HG02973 (cell line): Measurements from ENCODE around the gene PRKN.

Experiments
- ATAC-seq: cut with Tn5 transposase; IDR thresholded peaks from one replicate; pipeline ENCODE4 v1.9.1; 2021; ENCODE audit warnings: moderate library complexity; ENCODE audit not compliant: unreplicated experiment

PRKN gene

DNA sequence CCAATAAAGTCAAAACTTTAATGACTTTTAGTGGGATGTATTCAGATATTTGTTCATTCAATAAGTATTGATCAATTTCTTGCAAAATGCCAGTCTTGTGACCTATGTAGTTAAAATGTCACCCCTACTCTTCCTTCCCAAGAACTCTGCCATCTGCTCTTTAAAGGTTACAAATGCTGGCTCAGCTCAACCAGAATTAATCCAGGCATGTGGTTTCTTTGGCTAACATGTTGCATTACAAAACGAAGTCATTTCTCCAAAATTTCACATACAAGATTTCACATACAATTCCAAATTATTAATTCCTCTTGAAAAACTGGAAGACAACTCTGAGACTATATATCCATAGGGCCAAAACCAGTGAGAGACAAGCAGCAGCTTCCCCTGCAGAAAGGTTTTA, 395.7 kb downstream of the PRKN start:
- ATAC-seq, result no peak

DNA sequence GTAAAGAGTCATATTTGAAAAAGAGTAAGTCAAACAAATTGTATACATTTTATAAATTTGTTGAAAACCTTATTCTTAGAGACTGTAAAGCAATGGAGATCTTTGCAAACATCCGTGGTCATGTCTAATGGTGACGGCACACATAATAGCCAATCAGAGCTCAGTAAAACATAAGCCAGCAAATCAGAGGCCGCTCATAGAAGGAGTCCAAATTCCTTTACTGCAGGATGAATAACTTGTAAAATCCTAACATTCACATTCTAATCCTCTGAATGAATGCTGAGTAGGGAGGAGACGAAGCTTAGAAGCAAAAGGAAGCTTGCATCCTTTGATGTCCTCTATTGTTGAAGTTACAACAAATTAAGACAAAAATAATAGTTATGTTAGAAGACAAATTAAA, 401.7 kb downstream of the PRKN start:
- ATAC-seq, result no peak

DNA sequence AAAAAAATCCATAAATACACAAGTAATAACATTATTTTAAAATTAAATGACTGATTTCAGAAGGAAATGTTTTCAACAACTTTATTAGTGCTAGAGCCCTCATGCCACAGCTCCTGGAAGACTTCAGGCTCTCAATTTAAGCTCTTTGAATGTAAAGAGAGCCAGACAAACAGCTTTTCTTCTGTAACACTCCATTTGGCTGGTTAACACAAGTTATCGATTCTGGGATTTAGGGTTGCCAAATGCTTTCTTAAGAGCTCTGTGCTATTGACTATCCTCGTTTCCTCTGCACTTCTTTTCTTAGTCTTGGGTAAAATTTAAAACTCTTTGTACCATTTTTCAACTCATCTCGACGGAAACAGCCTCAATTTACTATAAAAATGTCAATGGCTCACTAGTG, 402.5 kb downstream of the PRKN start:
- ATAC-seq, result no peak

DNA sequence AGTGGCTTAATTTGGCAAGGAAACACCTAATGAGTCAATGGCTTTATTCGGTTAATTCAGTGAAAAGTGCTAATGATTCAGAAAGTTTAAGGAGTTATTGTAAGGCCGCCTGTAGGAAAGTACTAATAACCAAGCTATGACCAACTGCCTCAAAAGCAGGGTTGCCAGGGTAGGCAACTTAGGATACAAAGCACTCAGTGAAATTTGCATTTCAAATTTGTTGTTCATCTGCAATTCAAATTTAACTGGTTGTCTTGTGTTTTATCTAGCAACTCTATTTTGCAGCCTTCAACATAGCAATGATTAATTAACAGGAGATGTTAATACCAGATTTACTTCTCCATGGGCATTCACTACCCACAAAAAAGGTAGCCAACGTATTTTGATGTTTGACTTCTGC, 412.3 kb downstream of the PRKN start:
- no peak for ATAC-seq

DNA sequence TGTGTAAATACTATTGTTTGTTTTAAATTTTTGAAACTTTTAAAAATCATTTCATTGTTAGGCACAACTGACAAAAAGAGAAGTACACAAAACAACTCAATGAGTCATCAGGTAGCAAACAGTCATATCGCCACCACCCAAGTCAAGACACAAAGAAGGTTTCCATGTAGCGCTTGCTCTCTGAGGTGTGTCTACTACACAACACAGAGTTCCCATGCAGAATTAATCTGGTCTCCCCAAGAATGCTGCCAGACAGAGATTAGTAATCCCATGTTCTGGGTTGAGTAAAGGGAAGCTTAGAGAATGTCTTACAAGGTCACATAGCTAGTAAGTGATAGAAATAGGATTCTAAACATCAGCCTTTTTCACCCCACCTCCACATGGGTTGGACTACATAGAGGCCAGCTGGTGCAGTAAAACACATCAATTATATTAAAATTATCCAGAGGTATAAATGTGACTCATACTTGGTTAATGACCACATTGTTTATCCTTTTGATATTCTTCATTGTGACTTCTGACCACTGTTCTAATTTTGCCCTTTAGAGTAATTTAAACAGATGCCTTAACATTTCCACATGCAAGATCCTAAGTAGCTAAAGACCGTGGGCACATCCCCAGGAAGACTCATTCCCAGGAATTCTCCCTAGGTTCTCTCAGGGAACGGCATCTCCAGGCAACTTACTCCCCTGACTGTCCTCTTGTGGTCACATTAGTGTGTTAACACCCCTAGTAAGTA, 413.5 kb downstream of the PRKN start:
- ATAC-seq, result no peak

DNA sequence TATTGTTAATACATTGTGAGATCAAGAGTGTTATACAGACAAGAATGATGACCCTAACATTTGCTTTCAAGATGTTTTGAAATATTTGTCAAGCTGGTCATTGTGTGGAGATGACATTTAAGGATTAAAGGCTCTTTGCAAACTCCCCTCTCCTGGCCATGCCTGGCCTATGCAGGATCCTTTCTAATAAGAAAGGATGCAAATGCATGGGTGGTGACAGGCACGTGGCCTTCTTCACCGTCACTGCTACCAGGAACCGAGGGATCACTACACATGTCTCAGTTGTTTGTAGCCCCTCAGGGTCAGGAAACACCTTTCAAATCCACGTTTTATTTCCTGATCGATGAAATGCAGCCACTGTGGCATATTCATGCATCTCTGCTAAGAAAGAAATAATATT, 419.7 kb downstream of the PRKN start:
- no peak for ATAC-seq

DNA sequence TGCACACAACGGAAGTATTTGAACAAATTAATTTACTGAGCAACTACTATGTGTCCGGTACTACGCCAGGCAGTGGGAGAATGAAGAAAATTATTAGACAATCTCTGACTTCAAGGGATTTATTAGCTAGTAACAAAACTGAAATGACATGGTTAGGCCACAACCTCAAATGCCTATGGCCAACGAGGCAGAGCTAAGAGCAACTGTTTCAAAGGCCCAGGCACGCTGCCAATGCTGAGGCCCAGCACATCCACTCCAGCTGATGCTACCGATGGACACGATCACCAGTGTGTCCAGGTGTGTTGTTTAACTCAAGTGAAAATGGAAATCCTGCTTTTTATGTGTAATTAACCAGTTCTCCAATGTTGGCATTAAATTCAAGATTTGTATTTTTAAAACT, 420.9 kb downstream of the PRKN start:
- ATAC-seq, result no peak

DNA sequence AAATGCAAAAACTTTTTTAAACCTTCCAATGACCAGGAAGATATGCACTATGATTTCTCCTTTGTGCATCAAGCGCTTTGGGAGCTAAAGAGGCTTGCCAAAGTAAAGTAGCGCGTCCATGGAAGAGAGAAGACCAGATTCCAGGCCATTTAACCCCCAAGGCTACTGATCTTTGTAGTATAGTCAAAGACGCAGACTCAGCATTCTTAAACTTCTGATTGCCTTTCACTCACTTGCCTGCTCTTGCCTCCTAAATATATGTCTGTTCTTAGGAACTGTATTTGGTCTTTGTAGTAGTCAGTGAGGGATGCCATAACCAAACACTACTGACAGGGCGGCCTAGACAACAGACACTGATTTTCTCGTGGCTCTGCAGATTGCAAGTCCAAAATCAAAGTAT, 426.4 kb downstream of the PRKN start:
- no peak for ATAC-seq

DNA sequence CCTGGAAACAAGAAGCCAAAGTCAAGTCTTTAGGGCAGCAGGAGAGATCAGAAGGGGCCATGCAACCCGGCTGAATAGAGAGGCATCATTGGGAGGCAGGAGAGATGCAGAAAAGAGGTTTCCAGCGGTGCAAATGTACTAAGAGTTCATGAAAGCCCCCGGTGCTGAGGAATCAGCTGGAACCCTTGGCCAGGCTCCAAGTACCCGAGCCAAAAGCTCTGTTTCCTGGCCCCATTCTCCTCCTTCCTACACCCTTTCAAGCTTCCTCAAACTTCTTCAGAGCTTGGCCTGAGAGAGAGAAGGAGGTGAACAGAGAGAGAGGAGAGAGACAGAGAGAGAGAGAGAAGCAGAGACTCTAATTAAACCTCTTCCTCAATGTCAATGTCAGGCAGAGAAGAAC, 433.5 kb downstream of the PRKN start:
- ATAC-seq, result no peak

DNA sequence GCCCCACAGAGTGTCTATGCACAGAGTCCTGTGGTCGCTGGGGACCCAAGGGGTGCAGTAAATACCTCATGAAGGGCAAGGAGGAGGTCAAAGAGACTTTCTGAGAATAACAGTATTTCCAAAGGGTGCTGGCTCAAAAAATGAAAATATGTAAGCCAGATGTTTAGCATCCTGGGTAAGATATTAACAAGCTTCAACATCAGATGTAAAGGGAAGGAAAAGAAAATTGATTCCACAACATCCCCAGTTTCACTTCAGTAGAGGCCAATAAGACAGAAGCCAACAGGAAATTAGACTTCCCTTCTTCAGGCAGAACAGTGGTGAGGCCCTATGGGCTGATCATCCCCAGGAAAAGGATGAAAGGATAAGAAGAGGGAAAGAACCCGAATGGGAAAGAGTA, 434.7 kb downstream of the PRKN start:
- ATAC-seq, result no peak

DNA sequence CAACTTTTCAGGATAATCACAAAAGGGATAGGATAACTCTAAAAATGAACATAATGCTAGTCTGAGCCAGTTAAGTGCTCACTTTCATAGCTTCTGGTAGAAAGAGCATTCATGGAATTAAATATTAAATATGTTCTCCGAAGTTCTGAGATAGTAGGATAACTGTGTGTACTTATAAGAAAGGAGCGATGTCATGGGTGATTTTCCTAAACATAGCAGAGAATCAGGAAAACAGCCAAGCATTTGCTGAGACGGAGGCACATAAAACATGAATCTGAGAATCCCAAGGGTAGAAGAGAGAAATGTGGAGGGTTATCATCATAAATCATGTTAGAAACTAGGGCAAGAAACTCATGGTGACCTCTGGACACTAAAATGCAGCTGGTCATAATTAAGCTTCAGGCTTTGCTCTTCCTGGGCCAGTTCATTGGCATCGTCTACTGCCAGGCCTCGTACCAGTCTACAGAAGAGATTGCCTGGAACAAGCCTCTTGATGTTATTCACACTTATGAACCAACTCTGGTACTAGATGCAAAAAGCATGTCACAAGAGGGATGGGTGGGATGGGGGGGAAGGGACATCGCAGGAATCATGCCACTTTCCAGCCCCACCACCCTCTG, 436.6 kb downstream of the PRKN start:
- no peak for ATAC-seq

DNA sequence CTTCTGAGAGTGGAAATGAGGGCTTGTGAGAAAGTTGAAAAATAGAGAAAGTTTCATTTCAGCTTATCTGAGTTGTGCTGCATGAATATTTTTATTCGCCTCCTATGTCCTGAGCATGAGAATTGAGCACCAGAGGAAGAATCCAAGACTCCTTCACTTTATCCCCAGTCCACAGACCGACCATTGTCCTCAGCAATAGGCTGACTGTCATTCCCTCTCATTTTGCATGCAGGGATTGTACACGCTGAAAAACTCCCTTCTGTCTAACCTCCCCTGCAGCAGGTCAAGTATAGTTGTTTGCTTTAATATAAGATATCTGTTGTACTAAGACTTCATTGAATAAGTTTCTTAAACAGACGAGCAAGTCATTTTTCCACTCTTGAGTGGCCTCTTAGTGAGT, 437.6 kb downstream of the PRKN start:
- ATAC-seq, result no peak

DNA sequence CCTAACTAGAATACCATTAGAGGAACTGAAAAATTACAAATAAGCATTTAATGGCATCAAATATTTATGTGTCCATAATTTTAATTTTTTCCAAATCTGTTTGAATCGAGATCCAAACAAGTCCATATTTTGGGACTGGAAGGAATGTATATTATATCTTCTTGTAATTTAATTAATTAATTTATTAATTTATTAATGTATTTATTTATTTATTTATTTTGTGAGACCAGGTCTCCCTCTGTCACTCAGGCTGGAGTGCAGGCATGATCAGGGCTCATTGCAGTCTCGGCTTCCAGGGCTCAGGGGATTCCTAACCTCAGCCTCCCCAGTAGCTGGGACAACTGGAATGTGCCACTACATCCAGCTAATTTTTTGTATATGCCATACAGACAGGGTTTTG, 453.6 kb downstream of the PRKN start:
- no peak for ATAC-seq

DNA sequence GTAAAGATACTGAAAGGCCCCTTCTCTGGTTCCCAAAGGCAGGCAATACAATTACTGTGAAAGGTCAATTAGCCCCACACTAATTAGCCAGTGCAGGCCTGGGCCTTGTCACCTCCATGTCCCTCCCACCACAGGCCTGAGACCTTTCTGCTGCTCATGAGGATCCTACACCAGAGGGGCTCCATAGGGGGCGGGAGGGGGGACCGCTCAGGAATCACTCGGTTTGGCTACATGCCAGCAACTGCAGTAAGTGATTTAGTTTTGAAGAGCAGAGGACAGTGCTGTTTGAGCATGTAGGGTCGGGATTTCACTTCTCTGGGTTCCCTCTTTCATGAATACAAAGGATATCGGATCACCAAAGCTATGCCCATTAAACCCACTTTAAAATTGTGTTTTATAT, 455.6 kb downstream of the PRKN start:
- no peak for ATAC-seq

DNA sequence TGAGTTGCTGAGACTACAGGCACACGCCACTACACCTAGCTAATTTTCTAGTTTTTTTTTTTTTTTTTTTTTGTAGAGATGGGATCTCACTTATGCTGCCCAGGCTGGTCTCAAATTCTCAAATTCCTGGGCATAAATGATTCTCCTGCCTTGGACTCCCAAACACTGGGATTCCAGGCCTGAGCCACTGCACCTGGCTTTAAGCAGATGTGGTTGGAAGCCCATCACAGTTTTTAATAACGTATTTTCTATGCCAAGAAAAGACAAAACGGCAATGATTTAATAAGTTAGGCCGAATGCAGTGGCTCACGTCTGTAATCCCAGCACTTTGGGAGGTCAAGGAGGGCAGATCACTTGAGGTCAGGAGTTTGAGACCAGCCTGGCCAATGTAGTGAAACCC, 456.6 kb downstream of the PRKN start:
- ATAC-seq, result no peak

DNA sequence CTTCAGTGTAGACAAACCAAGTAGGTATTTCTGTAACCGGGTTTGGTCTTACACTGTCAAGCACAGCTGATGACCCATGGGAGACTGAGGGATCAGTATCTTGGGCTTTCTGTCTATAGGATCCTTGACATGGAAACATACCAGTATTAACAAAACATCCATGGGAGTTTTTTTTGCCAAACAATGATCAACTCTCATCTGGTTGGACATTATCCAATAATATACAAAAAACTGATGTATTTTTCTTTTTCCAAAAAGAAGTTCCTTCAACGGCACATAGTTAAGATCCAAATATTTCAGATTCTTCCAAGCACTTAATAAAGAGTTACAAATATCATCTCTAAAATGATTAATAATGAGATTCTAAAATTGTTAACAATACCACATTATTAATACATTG, 459.9 kb downstream of the PRKN start:
- ATAC-seq, result no peak

DNA sequence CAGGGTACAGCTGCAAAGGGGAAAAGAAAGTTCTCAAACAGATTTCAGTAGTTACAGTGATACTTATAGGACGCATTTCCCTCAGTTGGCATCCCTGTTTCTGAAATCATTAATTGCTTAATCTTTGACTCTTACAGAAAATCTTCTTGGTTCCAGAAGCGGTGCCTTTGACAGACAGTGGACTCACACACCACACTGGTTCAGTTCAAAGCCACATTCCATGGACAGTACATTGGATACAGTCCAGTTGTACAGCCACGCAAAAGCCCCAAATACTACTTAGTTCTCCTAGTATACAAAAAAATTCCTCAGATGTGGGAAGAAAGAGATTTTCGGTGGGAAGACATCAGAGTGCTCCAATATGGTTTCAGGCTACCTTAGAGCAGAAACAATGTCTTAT, 460.4 kb downstream of the PRKN start:
- no peak for ATAC-seq

DNA sequence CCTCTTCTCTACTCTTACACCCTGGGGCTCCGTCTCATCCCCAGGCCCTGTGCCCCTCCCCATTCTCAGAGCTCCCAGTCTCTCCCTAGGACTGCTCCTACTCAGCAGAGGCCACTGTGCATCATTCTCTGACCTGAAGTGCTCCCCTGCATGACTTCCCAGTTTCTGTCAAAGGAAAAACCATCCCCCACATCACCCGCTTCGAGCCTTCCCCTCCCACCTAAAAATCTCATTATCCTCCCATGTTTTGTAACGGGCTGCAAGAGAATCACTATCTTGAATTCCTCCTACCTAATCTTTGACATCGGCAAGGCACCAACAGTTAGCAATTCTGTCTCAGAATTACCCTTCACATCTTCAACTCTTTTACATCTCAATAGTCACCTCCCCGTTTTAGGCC, 463.0 kb downstream of the PRKN start:
- ATAC-seq, result no peak

DNA sequence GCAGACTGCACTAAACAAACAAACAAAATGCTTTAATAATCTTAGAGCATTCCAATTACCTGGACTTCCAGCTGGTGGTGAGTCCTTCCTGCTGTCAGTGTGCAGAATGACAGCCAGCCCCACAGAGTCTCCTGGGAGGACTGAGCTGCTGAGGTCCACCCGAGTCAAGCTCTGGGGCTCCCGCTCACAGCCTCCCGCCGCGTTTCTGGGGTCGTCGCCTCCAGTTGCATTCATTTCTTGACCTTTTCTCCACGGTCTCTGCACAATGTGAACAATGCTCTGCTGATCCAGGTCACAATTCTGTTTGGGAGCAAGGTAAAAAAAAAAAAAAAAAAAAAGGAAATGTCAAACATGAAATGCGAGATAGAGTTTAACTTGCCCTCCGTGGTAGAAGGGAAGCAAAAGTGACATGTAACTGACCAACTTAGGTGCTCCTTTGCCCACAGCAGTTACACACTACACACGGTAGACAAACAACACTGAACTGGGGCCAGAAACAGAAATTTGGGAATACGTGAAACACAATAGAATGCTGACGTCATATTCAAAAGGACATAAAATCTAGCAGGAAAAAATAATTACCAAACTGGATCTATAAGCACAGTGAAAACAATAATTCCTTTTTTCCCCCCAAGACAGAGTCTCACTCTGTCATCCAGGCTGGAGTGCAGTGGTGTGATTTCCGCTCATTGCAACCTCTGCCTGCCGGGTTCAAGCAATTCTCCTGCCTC, 464.9 kb downstream of the PRKN start:
- ATAC-seq, result no peak

DNA sequence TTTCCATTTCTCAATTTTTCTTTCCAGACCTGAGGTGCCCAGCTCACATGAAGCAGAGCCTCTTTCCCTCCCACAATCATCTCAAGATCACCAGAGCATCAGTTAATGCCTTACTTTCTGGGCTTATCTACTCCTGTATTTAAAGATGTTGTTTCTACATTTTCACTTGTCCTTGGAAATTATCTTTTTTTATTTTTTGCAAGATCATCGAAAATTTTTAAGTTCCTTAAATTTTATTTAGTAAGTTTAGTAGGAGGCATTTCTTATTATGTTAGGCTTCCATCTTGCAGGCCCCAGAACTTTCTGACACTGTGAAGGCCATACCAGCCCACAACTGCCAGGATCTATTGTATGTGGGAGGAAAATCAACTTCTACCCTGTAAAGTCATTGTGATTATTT, 466.0 kb downstream of the PRKN start:
- ATAC-seq, result no peak

DNA sequence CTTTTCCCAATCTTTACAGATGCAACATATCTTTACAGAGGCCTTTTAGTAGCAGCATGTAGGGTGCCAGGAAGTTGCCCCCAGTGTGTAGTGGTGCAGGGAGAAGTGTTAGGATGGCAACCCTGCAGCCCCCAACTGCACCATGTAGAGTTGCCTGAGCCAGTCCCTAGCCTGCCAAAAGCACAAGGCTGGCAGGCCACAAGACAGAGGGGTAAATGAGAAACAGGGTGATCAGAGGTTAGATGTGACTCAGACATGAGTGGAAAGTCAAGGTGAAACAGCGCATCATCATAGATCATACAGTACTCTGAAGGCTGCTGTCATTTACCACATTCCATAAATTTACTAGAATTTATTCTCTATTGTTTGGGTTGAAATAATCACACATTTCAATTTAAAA, 467.5 kb downstream of the PRKN start:
- ATAC-seq, result no peak

DNA sequence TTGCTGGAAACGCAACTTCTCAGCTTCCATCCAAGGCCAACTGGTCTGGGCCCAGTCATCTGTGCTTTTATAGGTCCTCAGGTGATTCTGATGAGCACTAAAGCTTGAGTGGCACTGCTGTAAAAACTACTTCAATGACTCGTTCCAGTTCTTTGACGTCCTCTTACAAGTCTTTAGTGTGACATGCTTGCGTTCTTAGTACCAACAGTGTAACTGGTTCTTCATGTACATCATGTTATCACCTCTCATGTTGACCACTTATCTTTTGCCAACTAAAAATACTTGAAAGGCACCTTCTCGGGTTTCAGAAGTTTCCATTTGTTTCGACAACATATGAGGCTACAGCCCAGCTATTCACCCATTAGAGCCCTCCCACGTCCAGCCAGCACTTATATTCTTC, 468.9 kb downstream of the PRKN start:
- ATAC-seq, result no peak
